Activated T-cell treated with anti-CD3 and anti-CD28 coated beads for 48 hours (primary cell): ENCODE measurements around the gene TNFRSF4.

Experiments used
- DNase-seq: peaks from one replicate; pipeline ENCODE4 v3.0.0-alpha.2; 2020; ENCODE audit warnings: low read depth

Gene TNFRSF4

GRCh38 chr1:1245178-1245816 lies 31.3 kb upstream of the TNFRSF4 start:
- no peak for DNase-seq

DNA sequence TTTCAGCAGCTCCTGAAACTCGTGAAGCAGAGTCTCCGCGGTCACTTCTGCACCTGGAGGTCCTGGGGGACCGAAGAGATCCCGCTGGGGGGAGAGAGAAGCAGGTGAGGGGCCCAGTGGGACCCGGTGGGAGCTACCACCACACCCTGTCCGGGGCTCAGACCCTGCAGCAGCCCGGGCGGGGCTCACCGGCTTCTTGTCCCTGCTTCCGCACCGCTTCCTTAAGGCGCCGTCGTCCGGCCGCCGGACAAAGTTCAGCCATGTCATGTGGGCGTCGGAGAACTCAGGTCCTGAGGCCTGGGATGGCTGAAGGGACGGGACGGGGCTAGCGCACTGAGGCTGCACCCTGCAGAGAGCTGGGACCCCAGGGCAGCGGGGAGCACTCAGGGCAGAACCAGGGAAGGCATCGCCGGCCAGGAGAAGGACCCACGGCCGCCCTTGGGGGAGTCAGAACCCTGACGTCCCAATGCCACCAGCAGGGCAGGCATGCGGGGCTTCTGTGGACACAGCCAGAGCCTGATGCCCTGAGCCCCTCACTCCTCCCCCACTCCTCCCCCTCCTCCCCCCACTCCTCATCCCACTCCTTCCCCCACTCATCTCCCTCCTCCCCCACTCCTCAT lies 30.3 kb upstream of the TNFRSF4 start:
- no peak for DNase-seq

- DNase-seq = no peak
These were observed 29.8 kb upstream of the TNFRSF4 start for GRCh38 chr1:1243807-1244191.

DNA sequence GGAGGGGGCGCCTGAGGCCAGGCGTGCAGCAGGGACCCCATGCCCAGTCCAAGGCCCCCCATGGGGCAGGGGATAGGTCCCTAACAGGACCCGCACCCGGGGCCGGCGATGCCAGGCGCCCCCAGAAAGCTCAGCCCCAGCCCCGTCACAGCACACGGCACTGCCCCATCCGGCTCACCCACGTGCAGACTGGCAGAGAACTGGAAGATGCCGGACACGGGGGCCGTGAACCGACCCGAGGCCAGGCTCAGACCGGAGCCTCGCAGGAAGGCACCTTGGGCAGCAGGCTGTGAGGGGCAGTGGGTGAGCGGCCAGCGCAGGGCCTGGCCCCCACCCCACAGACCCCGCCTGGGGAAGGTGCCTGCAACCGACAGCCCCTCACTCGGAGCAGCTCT lies 29.3 kb upstream of the TNFRSF4 start:
- DNase-seq = no peak

- no peak for DNase-seq
These were observed 28.7 kb upstream of the TNFRSF4 start for GRCh38 chr1:1242461-1243265.

DNA sequence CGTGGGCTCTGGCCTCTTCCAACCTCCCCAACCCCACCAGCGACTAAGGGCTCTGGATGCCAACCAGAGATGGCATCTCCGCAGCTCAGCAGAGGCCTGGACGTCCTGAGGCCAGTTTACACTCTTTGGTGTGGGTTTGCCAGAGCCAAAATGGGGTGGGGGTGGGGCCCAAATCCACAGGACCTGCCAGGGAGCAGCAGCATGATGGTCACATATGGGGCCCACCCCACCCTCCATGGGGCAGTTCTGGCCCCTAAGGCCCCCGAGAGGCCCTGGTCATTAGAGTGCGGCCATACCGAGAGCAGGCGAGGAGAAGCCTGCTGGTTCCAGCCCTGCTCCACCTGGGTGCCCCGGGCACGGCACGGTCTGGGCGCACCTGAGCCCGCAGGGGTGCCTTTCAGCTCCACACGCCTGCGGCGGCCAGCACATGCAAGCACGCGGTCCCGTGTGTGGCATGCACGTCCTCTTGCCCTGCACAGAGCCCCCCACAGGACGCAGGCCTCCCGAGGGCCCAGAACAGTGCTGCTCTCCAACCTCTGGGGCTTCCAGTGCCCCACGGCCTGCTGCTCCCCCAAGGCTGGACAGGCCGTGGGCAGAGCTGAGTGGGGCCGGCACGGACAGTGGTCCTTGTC lies 27.8 kb upstream of the TNFRSF4 start:
- no peak for DNase-seq

DNA sequence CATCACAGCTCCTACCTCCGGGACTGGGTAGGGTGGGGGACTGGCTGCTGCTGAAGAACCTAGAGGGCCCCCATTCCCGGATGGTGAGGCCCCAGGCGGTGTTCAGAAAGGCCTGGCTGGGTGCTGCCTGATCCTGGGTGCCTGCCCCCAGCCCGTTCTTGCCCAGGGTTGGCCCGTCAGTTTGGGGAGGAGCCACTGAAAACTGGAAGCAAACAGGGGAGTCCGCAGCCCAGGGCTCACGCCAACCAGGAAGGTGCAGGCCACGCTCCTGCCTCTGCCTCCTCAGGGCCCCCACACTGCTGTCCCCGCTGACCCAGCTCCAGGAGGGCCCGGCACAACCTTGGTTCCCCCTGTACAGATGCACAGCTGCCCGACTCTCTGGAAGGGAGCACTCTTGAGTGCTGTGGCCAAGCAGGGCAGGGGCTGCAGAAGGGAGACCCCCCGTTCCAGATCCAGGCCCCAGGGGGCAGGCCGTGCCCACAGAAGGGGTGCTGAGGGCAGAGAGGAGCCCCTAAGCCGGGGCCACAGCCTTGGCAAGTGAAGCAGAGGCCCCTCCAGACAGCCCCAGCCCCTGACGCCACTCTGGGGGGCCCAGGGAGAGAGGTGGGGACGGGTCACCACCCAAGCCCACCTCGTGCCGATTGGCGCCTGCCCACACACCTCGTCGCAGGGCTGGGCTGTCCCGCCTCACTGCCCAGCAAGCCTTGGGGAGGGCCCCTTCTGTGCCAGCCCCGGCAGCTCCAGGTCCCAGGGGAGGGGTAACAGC lies 27.1 kb upstream of the TNFRSF4 start:
- DNase-seq = no peak

GRCh38 chr1:1240348-1240732 lies 26.4 kb upstream of the TNFRSF4 start:
- DNase-seq = no peak

GRCh38 chr1:1239614-1240347 lies 25.8 kb upstream of the TNFRSF4 start:
- no peak for DNase-seq

GRCh38 chr1:1239227-1239613 lies 25.3 kb upstream of the TNFRSF4 start:
- DNase-seq = no peak

DNA sequence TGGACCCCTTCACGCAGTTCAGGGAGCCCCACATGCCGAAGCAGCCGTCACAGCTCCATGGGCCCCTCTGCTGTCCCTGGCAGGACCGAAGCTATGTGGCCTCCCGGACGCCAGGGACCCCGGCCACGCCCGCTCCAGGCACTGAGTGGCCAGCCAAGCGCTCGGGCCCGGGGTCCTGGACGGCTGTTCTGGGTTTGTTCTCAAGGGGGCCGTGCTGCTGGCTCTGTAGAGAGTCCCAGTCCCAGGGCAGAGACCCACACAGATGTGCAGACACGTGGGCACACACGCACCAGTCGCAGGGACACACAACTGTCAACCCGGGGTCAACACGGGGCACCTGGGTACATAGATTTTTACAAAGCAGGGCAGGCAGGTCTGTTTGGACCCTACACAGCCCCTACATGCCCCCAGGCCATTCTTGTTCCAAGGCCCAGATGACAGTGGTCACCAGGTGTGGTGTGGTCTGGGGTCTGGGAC lies 24.8 kb upstream of the TNFRSF4 start:
- no peak for DNase-seq

DNA sequence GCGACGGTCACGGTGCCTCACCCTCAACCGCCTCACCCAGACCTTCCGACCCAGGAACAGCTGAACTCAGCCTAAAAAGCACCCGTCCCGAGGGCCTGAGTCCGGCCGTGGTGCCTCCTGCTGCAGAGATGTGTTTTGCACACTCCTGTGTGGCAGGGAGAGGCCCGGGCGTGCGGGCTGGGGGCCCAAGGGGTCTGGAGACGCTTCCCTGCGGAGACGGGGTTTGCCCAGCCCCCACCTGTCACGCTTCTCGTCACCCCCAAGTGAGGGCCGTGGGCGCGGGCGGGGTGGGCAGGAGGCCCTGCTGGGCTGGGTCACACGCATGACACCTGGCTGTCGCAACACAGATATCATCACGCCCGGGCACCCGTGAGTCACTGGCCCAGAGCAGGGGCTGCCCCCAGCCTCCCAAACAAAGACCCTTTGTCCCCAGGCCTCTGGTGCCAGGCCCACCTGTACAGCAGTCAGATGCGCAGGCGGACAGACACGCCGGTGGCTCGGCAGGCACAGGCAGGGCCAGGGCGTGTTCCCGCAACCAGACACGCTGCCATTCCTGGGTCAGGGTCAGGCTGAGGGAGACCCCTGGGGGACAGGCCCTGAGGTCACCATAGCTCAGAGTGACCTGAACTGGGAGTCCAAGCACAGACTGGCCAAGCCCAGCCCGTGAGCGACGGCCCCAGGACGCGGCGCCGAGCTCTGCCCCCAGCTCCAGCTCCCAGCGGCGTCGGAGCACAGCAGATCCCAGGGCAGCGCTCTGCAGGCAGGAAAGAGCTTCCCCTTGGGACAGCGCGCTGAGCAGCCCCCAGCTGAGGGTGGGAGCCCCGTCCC lies 24.1 kb upstream of the TNFRSF4 start:
- DNase-seq = no peak

GRCh38 chr1:1236945-1237873 lies 23.3 kb upstream of the TNFRSF4 start:
- no peak for DNase-seq

GRCh38 chr1:1236176-1236763 lies 22.3 kb upstream of the TNFRSF4 start:
- DNase-seq = no peak

DNA sequence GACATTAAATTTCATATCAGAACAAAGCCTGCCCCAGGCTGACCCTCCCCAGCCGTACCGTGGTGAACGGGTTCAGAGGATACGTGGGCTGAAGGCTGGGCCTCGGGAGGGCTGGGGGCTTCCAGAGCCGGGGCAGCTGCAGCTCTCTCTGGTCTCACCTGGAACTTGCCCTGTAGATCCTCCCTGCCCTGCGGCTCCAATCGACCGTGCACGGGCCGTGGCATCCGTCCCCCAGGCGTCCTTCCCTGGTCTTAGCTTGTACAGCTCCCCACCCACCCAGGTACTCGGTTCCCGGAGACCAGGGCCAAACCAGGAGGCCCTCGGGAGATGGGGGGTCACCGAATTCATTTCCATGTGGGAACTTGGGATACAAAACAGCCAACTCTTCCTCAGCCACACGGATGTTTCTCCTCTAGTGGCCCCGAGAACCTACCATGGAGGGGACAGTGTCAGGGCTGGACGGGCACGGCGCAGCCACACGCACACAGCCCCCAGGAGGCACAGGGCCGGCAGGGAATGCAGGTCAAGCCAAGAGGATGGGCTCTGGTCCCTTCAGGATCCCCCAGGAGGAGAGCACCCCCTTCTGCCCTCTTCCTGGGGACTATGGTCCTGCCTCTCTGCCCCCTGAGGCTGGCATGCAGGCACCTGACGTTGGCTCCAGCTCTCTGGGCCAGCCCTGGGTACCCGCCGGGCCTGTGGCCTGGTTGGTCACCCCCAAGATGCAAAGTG lies 21.2 kb upstream of the TNFRSF4 start:
- DNase-seq = no peak

DNA sequence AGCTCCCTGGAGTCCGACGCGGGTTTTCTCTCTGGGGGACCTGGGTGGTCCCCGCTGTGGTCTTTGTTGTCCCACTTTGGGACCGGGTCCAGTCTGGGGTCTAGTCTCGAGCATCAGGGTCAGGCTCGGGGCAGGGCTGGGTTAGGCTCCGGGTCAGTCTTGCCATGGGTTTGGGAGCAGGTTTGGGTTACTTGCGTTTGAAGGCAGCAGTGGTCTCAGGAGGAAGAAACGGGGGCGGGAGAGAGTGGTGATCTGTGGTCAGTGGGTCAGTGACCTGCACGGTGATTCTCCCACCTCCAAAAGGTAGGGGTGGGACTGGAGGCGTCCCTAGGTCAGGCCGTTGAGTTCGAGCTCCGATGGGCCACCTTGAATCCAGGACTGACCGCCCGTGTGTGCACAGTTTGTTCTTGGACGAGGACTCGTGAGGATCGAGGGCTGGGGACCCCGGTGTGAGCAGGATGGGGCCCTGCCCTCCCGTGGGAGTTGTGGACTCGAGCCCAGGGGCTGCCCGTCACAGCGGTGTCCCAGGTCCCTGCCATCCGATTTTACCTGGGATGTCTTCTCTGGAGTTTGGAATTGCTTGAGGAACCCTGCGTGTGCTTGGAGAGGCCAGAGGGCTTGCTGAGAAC lies 20.3 kb upstream of the TNFRSF4 start:
- DNase-seq = no peak

GRCh38 chr1:1233567-1233892 lies 19.6 kb upstream of the TNFRSF4 start:
- DNase-seq = no peak
